Measurements from ENCODE around the gene SNX21.
"Not testable (repeated sequence)": the region's sequence is repeated elsewhere in the genome, so short reads cannot be mapped to it uniquely, and the experiment has no call there.

Gene SNX21

GRCh38 chr20:45851501-45851900 lies 17.9 kb downstream of the SNX21 start:
- no peak for FAIRE-seq

GRCh38 chr20:45852326-45852725 lies 18.7 kb downstream of the SNX21 start:
- FAIRE-seq = no peak

- no peak for FAIRE-seq
These were observed 19.9 kb downstream of the SNX21 start for GRCh38 chr20:45853484-45853883.

GRCh38 chr20:45857114-45857881 lies 23.7 kb downstream of the SNX21 start, which contains the start of the genes ACOT8 and ZSWIM3:
Gene ACOT8, minus strand, starts transcription at chr20:45857392. Its CDS starts 77 bp downstream, at chr20:45857315.
Gene ZSWIM3, plus strand, starts transcription at chr20:45857614. Its CDS starts 212 bp downstream, at chr20:45857826.
- FAIRE-seq = peak; percentile 91

GRCh38 chr20:45857882-45858216 lies 24.2 kb downstream of the SNX21 start:
- no peak for FAIRE-seq

GRCh38 chr20:45859916-45860315 lies 26.3 kb downstream of the SNX21 start:
- FAIRE-seq = no peak

GRCh38 chr20:45860560-45861220 lies 27.1 kb downstream of the SNX21 start:
- FAIRE-seq = no peak

GRCh38 chr20:45861221-45862075 lies 27.8 kb downstream of the SNX21 start:
- FAIRE-seq = no peak

GRCh38 chr20:45863543-45864470 lies 30.2 kb downstream of the SNX21 start:
- FAIRE-seq = no peak

GRCh38 chr20:45866454-45866853 lies 32.9 kb downstream of the SNX21 start:
- FAIRE-seq = no peak

- FAIRE-seq = no peak
These were observed 33.7 kb downstream of the SNX21 start for GRCh38 chr20:45867136-45867818.

- no peak for FAIRE-seq
These were observed 34.2 kb downstream of the SNX21 start for GRCh38 chr20:45867819-45868176.

GRCh38 chr20:45872626-45873025 lies 39.0 kb downstream of the SNX21 start:
- no peak for FAIRE-seq

GRCh38 chr20:45873409-45874103 lies 40.0 kb downstream of the SNX21 start:
- no peak for FAIRE-seq

- not testable (repeated sequence) for FAIRE-seq
These were observed 40.5 kb downstream of the SNX21 start for GRCh38 chr20:45874104-45874481.

- no peak for FAIRE-seq
These were observed 41.0 kb downstream of the SNX21 start for GRCh38 chr20:45874576-45874975.

- FAIRE-seq = no peak
These were observed 44.6 kb downstream of the SNX21 start for GRCh38 chr20:45878076-45878761.

- FAIRE-seq = peak; percentile 96
These were observed 47.6 kb downstream of the SNX21 start, which contains the start of gene ZSWIM1 for GRCh38 chr20:45880988-45881788. Gene ZSWIM1, plus strand, starts transcription at chr20:45881227. Its CDS starts 1,366 bp downstream, at chr20:45882593.

- FAIRE-seq = no peak
These were observed 49.0 kb downstream of the SNX21 start for GRCh38 chr20:45882469-45883099.

All from A204.1 (cell line).